Astrocyte (in vitro differentiated cells and primary cell): ENCODE measurements around the gene CALCOCO2. TPM values are rescaled to one million over a fixed set of nuclear protein-coding genes. Genes with fewer than 3 reads are reported as not detected.

ENCODE experiments used
- DNase-seq: peaks from one replicate; pipeline ENCODE4 v3.0.0-alpha.2; 2010; ENCODE audit warnings: low read depth
- FAIRE-seq: peaks from 2 replicates; lab custom pipeline; 2011; peaks lifted over from hg19 to GRCh38; lab: Jason Lieb, UNC
- H2AFZ ChIP-seq: 2 replicates; pipeline ENCODE4 v1.6.0; 2012; ENCODE audit warnings: low read depth, low read length, inconsistent platforms
- H3K27ac ChIP-seq: 2 replicates; pipeline ENCODE4 v1.5.1; 2011; ENCODE audit warnings: low read depth, low read length, inconsistent platforms
- H3K27me3 ChIP-seq: 2 replicates; pipeline ENCODE4 v1.6.0; 2011; ENCODE audit warnings: low read length, inconsistent platforms; ENCODE audit not compliant: insufficient read depth
- H3K36me3 ChIP-seq: 2 replicates; pipeline ENCODE4 v1.5.1; 2011; ENCODE audit warnings: low read length, inconsistent platforms; ENCODE audit not compliant: insufficient read depth
- H3K4me1 ChIP-seq: 2 replicates; pipeline ENCODE4 v1.5.1; 2011; ENCODE audit warnings: low read length, inconsistent platforms; ENCODE audit not compliant: insufficient read depth
- H3K4me2 ChIP-seq: 2 replicates; pipeline ENCODE4 v1.6.0; 2012; ENCODE audit warnings: low read length, inconsistent platforms
- H3K4me3 ChIP-seq: 2 replicates; pipeline ENCODE4 v1.5.1; 2011; ENCODE audit warnings: low read depth, mild to moderate bottlenecking, low read length, inconsistent platforms; ENCODE audit not compliant: insufficient read depth
- H3K79me2 ChIP-seq: 2 replicates; pipeline ENCODE4 v1.6.0; 2012; ENCODE audit warnings: mild to moderate bottlenecking, low read length, inconsistent platforms; ENCODE audit not compliant: insufficient read depth
- H3K9ac ChIP-seq: 2 replicates; pipeline ENCODE4 v1.6.0; 2012; ENCODE audit warnings: mild to moderate bottlenecking, low read length, inconsistent platforms
- H3K9me3 ChIP-seq: 2 replicates; pipeline ENCODE4 v1.5.1; 2012; ENCODE audit warnings: low read depth, mild to moderate bottlenecking, low read length, inconsistent platforms; ENCODE audit not compliant: insufficient read depth
- H4K20me1 ChIP-seq: 2 replicates; pipeline ENCODE4 v1.6.0; 2012; ENCODE audit warnings: low read length, inconsistent platforms; ENCODE audit not compliant: insufficient read depth
- H3K27ac Mint-ChIP-seq: one replicate; pipeline ENCODE4 v1.8.0; 2021; ENCODE audit warnings: mild to moderate bottlenecking, mixed read lengths; ENCODE audit not compliant: unreplicated experiment
- H3K27me3 Mint-ChIP-seq: one replicate; pipeline ENCODE4 v1.8.0; 2021; ENCODE audit warnings: low read depth, mixed read lengths; ENCODE audit not compliant: unreplicated experiment
- H3K36me3 Mint-ChIP-seq: one replicate; pipeline ENCODE4 v1.8.0; 2021; ENCODE audit warnings: low read depth, mixed read lengths; ENCODE audit not compliant: unreplicated experiment
- H3K4me1 Mint-ChIP-seq: one replicate; pipeline ENCODE4 v1.8.0; 2021; ENCODE audit warnings: low read depth, mixed read lengths; ENCODE audit not compliant: unreplicated experiment
- H3K4me3 Mint-ChIP-seq: one replicate; pipeline ENCODE4 v1.8.0; 2021; ENCODE audit warnings: mild to moderate bottlenecking, moderate library complexity, mixed read lengths; ENCODE audit not compliant: unreplicated experiment
- H3K9me3 Mint-ChIP-seq: one replicate; pipeline ENCODE4 v1.8.0; 2021; ENCODE audit warnings: mild to moderate bottlenecking, mixed read lengths; ENCODE audit not compliant: unreplicated experiment
- CTCF ChIP-seq: IDR thresholded peaks from 2 replicates; pipeline ENCODE4 v1.5.1; 2011; ENCODE audit warnings: low read depth, mild to moderate bottlenecking, inconsistent platforms, low read length, moderate library complexity; ENCODE audit not compliant: insufficient read depth
- EZH2 ChIP-seq: IDR thresholded peaks from 2 replicates; pipeline ENCODE4 v1.6.1; 2012; ENCODE audit warnings: mild to moderate bottlenecking, low read length, inconsistent platforms; ENCODE audit not compliant: insufficient read depth
- total RNA-seq: library from RNA; stranded (reverse); gene quantifications from 2 replicates; pipeline ENCODE4 v1.2.1, GENCODE V29; 2021

Gene CALCOCO2
- total RNA-seq, 1 donor from 2014 or later, result 73.8 TPM

- Mint-ChIP-seq H3K27me3 (no peaks in the 10 kb centered on the region), H3K4me1 (peaks cover 3% of the 10 kb centered on the region), H3K36me3 (no peaks in the 10 kb centered on the region), H3K27ac (no peak overlapping the region), H3K4me3 (no peak overlapping the region), H3K9me3 (no peaks in the 10 kb centered on the region)
- Histone ChIP-seq H4K20me1 (peaks cover 4% of the 10 kb centered on the region), H3K4me2 (no peak overlapping the region), H3K36me3 (peaks cover 7% of the 10 kb centered on the region), H3K4me3 (no peak overlapping the region), H3K9ac (no peak overlapping the region), H3K79me2 (peaks cover 25% of the 10 kb centered on the region), H3K27me3 (no peaks in the 10 kb centered on the region), H3K9me3 (no peaks in the 10 kb centered on the region), H3K4me1 (peaks cover 5% of the 10 kb centered on the region), H2AFZ (no peak overlapping the region), H3K27ac (no peak overlapping the region)
- TF ChIP-seq CTCF (no peak), EZH2 (no peak)
- no peak for DNase-seq
- FAIRE-seq, result no peak
Observed at GRCh38 chr17:48890086-48890485, 59.3 kb downstream of the CALCOCO2 start.

- no peak for TF ChIP-seq EZH2
- TF ChIP-seq CTCF, result no peak
- Histone ChIP-seq H3K4me3 (peak overlapping the region; percentile 82), H3K36me3 (peaks cover 21% of the 10 kb centered on the region), H4K20me1 (peaks cover 8% of the 10 kb centered on the region), H2AFZ (peak overlapping the region; percentile 58), H3K79me2 (peaks cover 29% of the 10 kb centered on the region), H3K9me3 (no peaks in the 10 kb centered on the region), H3K4me2 (peak overlapping the region; percentile 92), H3K27me3 (no peaks in the 10 kb centered on the region), H3K4me1 (peaks cover 5% of the 10 kb centered on the region), H3K27ac (peak overlapping the region; percentile 78), H3K9ac (peak overlapping the region; percentile 91)
- no peaks in the 10 kb centered on the region for H3K27me3 Mint-ChIP-seq
- H3K4me3 Mint-ChIP-seq, result peak overlapping the region; percentile 99
- DNase-seq, result no peak
- no peaks in the 10 kb centered on the region for H3K9me3 Mint-ChIP-seq
- H3K4me1 Mint-ChIP-seq, result peaks cover 4% of the 10 kb centered on the region
- peak overlapping the region; percentile 84 for H3K27ac Mint-ChIP-seq
- H3K36me3 Mint-ChIP-seq, result peaks cover 6% of the 10 kb centered on the region
- FAIRE-seq, result no peak
Observed at GRCh38 chr17:48892940-48893645, 62.3 kb downstream of the CALCOCO2 start.
